Lower lobe of right lung (tissue), 2 donors: ENCODE data around the gene HINT3. TPM values are rescaled to one million over a fixed set of nuclear protein-coding genes. Genes with fewer than 3 reads are reported as not detected.
A peak's percentile ranks its signal among the peaks of the same experiment; 100 is the strongest.

Experiments
- ATAC-seq, 2 donors: fragments of 200-7000 bp; cut with Tn5 transposase; one replicate each; pipeline ENCODE4 v1.9.1; 2020 to 2022; ENCODE audit warnings: mild to moderate bottlenecking in 2 of 2, moderate library complexity in 2 of 2
- DNase-seq: peaks from one replicate; pipeline ENCODE4 v3.0.0-alpha.2; 2020
- H3K27ac ChIP-seq: fragments of 200-600 bp; one replicate; pipeline ENCODE4 v1.8.0; 2022
- H3K27me3 ChIP-seq: fragments of 200-600 bp; one replicate; pipeline ENCODE4 v1.8.0; 2022; ENCODE audit warnings: low read depth
- H3K36me3 ChIP-seq: fragments of 200-600 bp; one replicate; pipeline ENCODE4 v1.8.0; 2022; ENCODE audit warnings: mild to moderate bottlenecking
- H3K4me1 ChIP-seq: fragments of 200-600 bp; one replicate; pipeline ENCODE4 v1.8.0; 2022
- H3K4me3 ChIP-seq: fragments of 200-600 bp; one replicate; pipeline ENCODE4 v1.8.0; 2022; ENCODE audit warnings: mild to moderate bottlenecking
- H3K9me3 ChIP-seq: fragments of 200-600 bp; one replicate; pipeline ENCODE4 v1.8.0; 2022
- intact Hi-C: fragments of 100-400 bp; cut with DNase I; formaldehyde crosslinking; loops from one replicate; pipeline ENCODE4 v1.11.0; 2022
- total RNA-seq: library from RNA; stranded (reverse); fragmentation: NEBNext Ultra II Directional; extraction: Animal tissue kit (Norgen Biotek cat#: 25700); gene quantifications from one replicate; pipeline ENCODE4 v1.2.1, GENCODE V29; 2021
- TF ChIP-seq, protein P1 (sequence below): fragments of 200-600 bp; IDR thresholded peaks from one replicate; pipeline ENCODE4 v1.8.0; 2022; ENCODE audit warnings: antibody characterized with exemption, mild to moderate bottlenecking
- donor health status: DM: no; HTN: yes; CAD: no; lungs with severe emphysema.

HINT3 gene
- total RNA-seq, 1 donor from 2014 or later = 28.3 TPM

DNA sequence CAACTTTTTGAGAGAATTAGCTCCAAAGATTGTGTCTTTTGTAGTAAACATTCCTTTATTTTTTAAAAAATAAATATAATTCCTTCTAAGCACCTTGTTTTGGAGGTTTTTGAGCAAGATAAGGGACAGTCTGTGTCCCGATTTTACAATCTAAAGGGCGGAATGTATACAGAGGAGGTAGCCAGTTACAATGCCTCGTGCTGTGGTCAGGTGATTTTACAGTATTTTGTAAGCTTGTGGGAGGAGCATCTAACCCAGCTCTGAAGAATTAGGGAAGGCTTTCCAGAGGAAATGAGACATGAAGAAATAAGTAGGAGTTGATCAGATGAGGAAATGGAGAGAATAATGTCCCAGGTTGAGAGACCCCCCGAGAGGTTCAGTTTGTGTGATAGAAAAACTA is 1.3 kb downstream of the HINT3 start:
- Histone ChIP-seq H3K27me3 (no peaks in the 10 kb centered on the region), H3K27ac (peak overlapping the region; percentile 95), H3K4me3 (peak overlapping the region; percentile 95), H3K9me3 (no peaks in the 10 kb centered on the region), H3K4me1 (peaks cover 25% of the 10 kb centered on the region), H3K36me3 (no peaks in the 10 kb centered on the region)
- DNase-seq (no peak), ATAC-seq (peak; percentile 64 to 72)
- intact Hi-C loops = no loop called here
- TF ChIP-seq, protein P1, sequence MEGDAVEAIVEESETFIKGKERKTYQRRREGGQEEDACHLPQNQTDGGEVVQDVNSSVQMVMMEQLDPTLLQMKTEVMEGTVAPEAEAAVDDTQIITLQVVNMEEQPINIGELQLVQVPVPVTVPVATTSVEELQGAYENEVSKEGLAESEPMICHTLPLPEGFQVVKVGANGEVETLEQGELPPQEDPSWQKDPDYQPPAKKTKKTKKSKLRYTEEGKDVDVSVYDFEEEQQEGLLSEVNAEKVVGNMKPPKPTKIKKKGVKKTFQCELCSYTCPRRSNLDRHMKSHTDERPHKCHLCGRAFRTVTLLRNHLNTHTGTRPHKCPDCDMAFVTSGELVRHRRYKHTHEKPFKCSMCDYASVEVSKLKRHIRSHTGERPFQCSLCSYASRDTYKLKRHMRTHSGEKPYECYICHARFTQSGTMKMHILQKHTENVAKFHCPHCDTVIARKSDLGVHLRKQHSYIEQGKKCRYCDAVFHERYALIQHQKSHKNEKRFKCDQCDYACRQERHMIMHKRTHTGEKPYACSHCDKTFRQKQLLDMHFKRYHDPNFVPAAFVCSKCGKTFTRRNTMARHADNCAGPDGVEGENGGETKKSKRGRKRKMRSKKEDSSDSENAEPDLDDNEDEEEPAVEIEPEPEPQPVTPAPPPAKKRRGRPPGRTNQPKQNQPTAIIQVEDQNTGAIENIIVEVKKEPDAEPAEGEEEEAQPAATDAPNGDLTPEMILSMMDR = no peak

DNA sequence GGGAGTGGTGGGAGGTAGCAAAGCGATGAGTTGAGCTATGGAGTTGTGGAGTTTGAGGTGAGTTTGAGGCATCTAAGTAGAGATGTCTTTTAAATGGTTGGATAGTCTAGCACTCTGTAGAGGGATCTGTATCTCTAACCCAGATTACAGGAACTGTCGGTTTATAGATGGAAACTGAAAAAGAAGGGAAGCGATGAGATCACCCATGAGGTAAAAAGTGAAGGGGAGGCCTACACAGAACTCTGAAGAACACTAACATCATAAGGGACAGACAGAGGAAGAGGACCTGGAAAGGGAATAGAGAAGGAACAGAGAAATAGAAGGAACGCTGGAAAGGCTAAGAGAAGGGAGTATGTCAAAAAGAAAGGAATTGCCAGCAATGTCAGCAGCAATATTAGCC is 2.5 kb downstream of the HINT3 start:
- H3K9me3 ChIP-seq = no peaks in the 10 kb centered on the region
- TF ChIP-seq, protein P1 = no peak
- H3K4me3 ChIP-seq = no peak overlapping the region
- no peaks in the 10 kb centered on the region for H3K27me3 ChIP-seq
- H3K27ac ChIP-seq = peak overlapping the region; percentile 95
- intact Hi-C loops = no loop called here
- no peak for ATAC-seq
- H3K4me1 ChIP-seq = peaks cover 25% of the 10 kb centered on the region
- DNase-seq = no peak
- H3K36me3 ChIP-seq = no peaks in the 10 kb centered on the region

DNA sequence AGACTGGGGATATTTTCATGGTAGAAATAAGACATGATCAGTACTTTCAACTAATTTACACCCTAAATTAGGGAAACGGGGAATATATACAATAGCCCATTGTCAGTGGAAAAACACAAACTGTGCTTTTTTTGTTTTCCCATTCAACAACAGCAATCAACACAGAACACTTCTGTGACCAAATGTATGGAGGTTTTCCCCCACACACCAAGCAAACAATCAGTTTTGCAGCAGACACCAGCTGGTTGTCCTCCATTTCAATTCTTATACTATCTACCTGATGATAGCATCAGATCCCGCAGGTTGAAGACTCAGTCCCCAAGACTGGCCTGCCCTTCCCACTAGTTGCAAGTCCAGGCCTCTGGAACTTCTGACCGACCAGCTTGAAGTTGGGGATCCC is 4.5 kb downstream of the HINT3 start:
- Histone ChIP-seq H3K27ac (no peak overlapping the region), H3K4me1 (peaks cover 25% of the 10 kb centered on the region), H3K4me3 (no peak overlapping the region), H3K36me3 (no peaks in the 10 kb centered on the region), H3K9me3 (no peaks in the 10 kb centered on the region), H3K27me3 (no peaks in the 10 kb centered on the region)
- DNase-seq (no peak), ATAC-seq (no peak)
- TF ChIP-seq, protein P1 = no peak
- intact Hi-C loops = no loop called here

DNA sequence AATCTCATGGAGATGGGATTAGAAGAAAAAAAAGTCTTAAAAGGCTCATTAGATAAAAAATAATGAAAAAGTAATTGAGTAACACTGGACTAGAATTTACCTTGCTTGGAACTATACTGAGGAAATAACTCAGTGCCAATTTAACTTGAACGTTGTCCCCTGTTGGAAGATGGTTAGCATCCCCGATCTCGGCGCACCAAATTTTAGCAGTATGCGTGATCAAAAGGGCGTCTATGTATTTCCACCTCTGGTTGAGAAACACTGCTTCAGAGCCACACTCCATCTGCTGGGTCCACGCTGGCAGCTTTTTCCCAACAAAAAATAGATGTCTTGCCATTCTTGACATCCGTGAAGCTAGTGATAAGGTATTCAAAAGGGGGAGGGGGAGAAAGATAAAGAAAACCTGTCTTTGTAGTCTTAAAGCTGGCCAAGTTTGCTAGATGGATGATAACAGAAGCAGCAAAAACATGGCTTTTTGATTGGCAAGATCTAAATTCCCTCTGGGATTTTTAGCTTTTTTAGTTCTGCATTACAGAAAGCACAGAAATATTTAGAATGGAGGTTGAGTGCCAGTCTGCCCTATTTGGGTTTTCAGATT is 6.4 kb downstream of the HINT3 start:
- no peak overlapping the region for H3K27ac ChIP-seq
- ATAC-seq = no peak
- peaks cover 5% of the 10 kb centered on the region for H3K36me3 ChIP-seq

DNA sequence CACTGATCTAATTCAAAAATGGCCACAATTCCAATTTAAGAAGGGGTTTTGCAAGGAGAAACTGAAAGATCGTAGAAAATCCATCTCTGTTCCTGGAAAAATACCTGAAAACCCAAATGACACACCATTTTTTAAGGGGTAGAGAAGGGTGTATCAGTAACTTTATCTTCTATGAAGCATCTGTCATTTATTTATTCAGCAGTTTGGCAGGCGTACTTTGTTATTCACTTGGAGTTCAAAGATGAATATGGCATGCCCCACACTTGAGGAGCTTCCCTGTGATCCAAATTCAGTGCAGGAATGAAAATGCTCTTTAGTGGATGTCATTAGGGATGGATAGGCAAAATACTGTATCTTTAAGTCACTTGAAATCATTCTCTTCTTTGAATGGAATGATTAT is 7.2 kb downstream of the HINT3 start:
- DNase-seq (no peak), ATAC-seq (no peak)
- peaks cover 5% of the 10 kb centered on the region for H3K36me3 ChIP-seq
- H3K4me1 ChIP-seq = peaks cover 10% of the 10 kb centered on the region
- H3K27me3 ChIP-seq = no peaks in the 10 kb centered on the region
- H3K27ac ChIP-seq = no peak overlapping the region
- TF ChIP-seq, protein P1 = no peak
- no peak overlapping the region for H3K4me3 ChIP-seq
- H3K9me3 ChIP-seq = no peaks in the 10 kb centered on the region
- intact Hi-C loops = no loop called here

More for the DNA sequence above, 6.4 kb downstream of the HINT3 start:
- intact Hi-C loops = no loop called here
- H3K27me3 ChIP-seq = no peaks in the 10 kb centered on the region
- H3K4me3 ChIP-seq = no peak overlapping the region
- DNase-seq = no peak
- peaks cover 18% of the 10 kb centered on the region for H3K4me1 ChIP-seq
- TF ChIP-seq, protein P1 = no peak
- H3K9me3 ChIP-seq = no peaks in the 10 kb centered on the region
